Measurements from ENCODE around the gene EFCAB9. TPM values are rescaled to one million over a fixed set of nuclear protein-coding genes. Genes with fewer than 3 reads are reported as not detected.

Gene EFCAB9
- total RNA-seq, 1 experiment from 2014 or later, result not detected

DNA sequence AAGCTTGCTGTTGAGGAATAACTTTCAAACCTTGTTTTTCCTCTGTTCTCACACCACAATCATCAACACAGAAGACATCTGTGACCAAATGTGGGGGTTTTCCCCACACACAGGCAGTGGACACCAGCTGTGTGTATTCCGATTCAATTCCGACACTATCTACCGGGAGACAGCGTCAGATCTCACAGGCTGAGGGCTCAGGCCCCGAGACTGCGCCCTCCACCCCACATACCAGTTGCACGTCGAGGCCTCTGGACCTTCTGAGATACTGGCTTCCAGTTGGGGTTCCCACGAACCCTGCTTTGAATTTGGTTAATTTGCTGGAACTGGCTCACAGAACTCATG, 47.3 kb upstream of the EFCAB9 start:
- H2BK120ac ChIP-seq (ENCODE audit: low read depth, low read length, poor library complexity, severe bottlenecking), result no peak overlapping the region
- no peaks in the 10 kb centered on the region for H3K4me1 ChIP-seq (ENCODE audit: insufficient read depth, low read length)
- no peak overlapping the region for H2BK12ac ChIP-seq (ENCODE audit: insufficient read length, low read depth, low read length)
- no peaks in the 10 kb centered on the region for H3K79me2 ChIP-seq (ENCODE audit: insufficient read depth, low read length)
- H3K36me3 Mint-ChIP-seq (ENCODE audit: insufficient read depth in 1 of 3, low read depth in 3 of 3), result peaks cover 0 to 2% (median 0%) of the 10 kb centered on the region in 3 experiments; a peak in 1 of 7 replicates
- no peak overlapping the region for H3K9ac ChIP-seq (ENCODE audit: extremely low read depth, insufficient read length, low read length)
- no peak overlapping the region for H2BK20ac ChIP-seq (ENCODE audit: low read depth, low read length, poor library complexity, severe bottlenecking)
- no peak overlapping the region for H2BK5ac ChIP-seq (ENCODE audit: insufficient read length, low read length)
- H3K4ac ChIP-seq (ENCODE audit: low read depth, low read length), result no peak overlapping the region
- no peak overlapping the region for H3K4me3 Mint-ChIP-seq
- H4K5ac ChIP-seq (ENCODE audit: insufficient read length, low read depth, low read length), result no peak overlapping the region
- peak overlapping the region in 1 of 3 experiments; percentile 13; a peak in 2 of 7 replicates for H3K27ac Mint-ChIP-seq
- no peak overlapping the region for H3K14ac ChIP-seq (ENCODE audit: insufficient read depth, low read length)
- no peak overlapping the region for H3K27ac ChIP-seq (ENCODE audit: insufficient read length, low read depth, low read length)
- no peak overlapping the region for H3K18ac ChIP-seq (ENCODE audit: insufficient read length, low read depth, low read length)
- H3K79me1 ChIP-seq (ENCODE audit: insufficient read depth, low read depth, low read length, poor library complexity, severe bottlenecking), result no peaks in the 10 kb centered on the region
- H3K4me1 Mint-ChIP-seq, result peaks cover 15 to 16% of the 10 kb centered on the region in 2 experiments
- H3K23ac ChIP-seq (ENCODE audit: insufficient read length, low read depth, low read length), result no peak overlapping the region
- no peak overlapping the region for H2AFZ ChIP-seq (ENCODE audit: low read length)
- TF ChIP-seq, protein P1, sequence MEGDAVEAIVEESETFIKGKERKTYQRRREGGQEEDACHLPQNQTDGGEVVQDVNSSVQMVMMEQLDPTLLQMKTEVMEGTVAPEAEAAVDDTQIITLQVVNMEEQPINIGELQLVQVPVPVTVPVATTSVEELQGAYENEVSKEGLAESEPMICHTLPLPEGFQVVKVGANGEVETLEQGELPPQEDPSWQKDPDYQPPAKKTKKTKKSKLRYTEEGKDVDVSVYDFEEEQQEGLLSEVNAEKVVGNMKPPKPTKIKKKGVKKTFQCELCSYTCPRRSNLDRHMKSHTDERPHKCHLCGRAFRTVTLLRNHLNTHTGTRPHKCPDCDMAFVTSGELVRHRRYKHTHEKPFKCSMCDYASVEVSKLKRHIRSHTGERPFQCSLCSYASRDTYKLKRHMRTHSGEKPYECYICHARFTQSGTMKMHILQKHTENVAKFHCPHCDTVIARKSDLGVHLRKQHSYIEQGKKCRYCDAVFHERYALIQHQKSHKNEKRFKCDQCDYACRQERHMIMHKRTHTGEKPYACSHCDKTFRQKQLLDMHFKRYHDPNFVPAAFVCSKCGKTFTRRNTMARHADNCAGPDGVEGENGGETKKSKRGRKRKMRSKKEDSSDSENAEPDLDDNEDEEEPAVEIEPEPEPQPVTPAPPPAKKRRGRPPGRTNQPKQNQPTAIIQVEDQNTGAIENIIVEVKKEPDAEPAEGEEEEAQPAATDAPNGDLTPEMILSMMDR (conservative IDR thresholded peaks at IDR 0.05), result no peak
- H3K23me2 ChIP-seq (ENCODE audit: insufficient read length, low read depth, low read length, poor library complexity, severe bottlenecking), result no peaks in the 10 kb centered on the region
- H3T11ph ChIP-seq (ENCODE audit: low read length), result no peak overlapping the region
- no peaks in the 10 kb centered on the region for H3K27me3 Mint-ChIP-seq (ENCODE audit: low read depth)
- no peak overlapping the region for H3K56ac ChIP-seq (ENCODE audit: insufficient read length, low read depth, low read length)
- no peak overlapping the region for H2BK15ac ChIP-seq (ENCODE audit: low read depth, low read length)
- no peaks in the 10 kb centered on the region for H3K9me3 Mint-ChIP-seq
- no peak overlapping the region for H4K8ac ChIP-seq (replicated peaks; ENCODE audit: insufficient read length, low read depth, low read length)
- H4K20me1 ChIP-seq (ENCODE audit: control insufficient read depth, insufficient read depth, insufficient read length), result no peaks in the 10 kb centered on the region
- no peaks in the 10 kb centered on the region for H3K27me3 ChIP-seq (ENCODE audit: insufficient read depth, low read length)
- WGBS (ENCODE audit: extremely low coverage, insufficient read length, low lambda C conversion rate), result no CpG with 5 or more reads among the region's 9 CpGs
- H2AK5ac ChIP-seq (ENCODE audit: insufficient read length, low read length), result no peak overlapping the region
- no peak for DNase-seq
- no peak overlapping the region for H3K4me2 ChIP-seq (ENCODE audit: insufficient read depth, insufficient read length, low read length)
- H4K91ac ChIP-seq (ENCODE audit: insufficient read length, low read depth, low read length), result no peak overlapping the region
- no peaks in the 10 kb centered on the region for H3K9me3 ChIP-seq (ENCODE audit: control insufficient read depth, low read depth, low read length)

Data from H9 (cell line).